GM20000 (cell line): ENCODE measurements around the gene SOS1.

ENCODE experiments used
- DNase-seq: peaks from one replicate; pipeline ENCODE4 v3.0.0; 2012; ENCODE audit warnings: low spot score
- CTCF ChIP-seq: IDR thresholded peaks from 2 replicates; pipeline ENCODE4 v1.5.1; 2012; ENCODE audit warnings: mild to moderate bottlenecking, control low read depth; ENCODE audit errors: extremely low read depth, missing control alignments

The SOS1 gene

DNA sequence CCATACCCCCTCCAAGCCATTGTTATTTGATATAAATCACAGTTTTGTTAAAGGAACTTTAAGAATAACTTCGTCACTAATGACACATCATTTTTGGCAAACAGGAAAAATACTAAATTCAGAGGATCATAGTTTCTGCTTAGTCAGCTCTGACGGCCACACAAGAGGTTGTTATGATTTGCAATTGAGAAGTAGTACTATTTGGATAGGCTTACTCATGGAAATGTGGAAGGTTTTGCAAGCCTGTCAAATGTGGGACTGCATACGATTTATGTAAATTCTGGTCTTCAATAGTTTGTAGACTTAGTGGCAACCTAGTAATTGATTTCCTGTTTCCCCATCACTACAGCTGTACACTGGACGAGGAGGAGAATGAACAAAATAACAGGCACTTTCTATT lies 123.1 kb downstream of the SOS1 start:
- no peak for TF ChIP-seq CTCF
- DNase-seq = no peak

GRCh38 chr2:38991899-38992298 lies 129.0 kb downstream of the SOS1 start:
- no peak for TF ChIP-seq CTCF
- DNase-seq = no peak

GRCh38 chr2:38988716-38989115 lies 132.1 kb downstream of the SOS1 start:
- DNase-seq = no peak
- no peak for TF ChIP-seq CTCF

DNA sequence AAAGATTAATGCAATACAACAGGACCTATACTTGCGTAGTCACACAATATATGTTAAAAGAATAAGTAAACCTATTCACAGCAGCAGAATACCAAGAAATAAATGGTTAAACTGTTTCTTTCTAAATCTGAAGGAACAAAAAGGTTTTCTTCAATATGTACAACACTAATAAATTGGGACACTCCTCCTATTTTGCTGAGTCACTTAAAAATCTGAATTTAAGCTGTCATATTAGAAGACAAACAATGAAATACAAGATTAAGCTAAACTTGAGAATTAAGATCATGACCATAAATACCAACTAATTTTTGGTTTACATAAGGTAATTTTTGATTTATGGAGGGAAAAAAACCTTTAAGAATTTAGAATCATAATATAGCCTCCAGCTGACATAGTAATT lies 138.4 kb downstream of the SOS1 start:
- no peak for TF ChIP-seq CTCF
- no peak for DNase-seq

DNA sequence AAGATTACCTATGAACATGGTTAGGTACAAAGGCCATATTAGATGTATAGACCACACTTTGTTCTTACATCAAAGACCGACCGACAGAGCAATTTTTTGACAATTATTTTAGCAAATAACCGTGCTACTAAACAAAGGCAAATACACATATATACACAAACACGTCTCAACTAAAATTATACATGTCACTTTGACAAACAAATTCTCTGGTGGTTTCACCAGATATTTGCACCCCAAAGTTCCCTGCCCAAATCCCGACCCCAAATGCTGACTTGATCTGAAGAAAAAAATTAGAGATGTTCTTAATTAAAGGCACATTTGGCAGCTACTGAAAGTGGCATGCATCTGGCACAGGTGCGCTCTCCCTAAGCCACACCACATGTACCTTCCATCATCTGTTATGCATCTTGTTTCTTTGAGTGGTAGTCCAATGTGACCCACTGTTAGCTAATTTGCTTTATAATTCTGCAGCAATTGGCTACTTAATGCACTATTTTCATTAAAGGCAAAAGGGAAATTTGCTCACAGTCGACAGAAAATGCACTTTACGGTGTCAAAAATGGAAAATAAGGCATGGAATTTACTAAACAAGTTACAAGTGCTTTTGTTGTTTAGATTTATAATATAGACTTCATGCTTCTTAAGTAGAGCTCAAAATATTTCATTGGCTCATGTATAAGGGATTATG lies 139.0 kb downstream of the SOS1 start:
- no peak for TF ChIP-seq CTCF
- no peak for DNase-seq

DNA sequence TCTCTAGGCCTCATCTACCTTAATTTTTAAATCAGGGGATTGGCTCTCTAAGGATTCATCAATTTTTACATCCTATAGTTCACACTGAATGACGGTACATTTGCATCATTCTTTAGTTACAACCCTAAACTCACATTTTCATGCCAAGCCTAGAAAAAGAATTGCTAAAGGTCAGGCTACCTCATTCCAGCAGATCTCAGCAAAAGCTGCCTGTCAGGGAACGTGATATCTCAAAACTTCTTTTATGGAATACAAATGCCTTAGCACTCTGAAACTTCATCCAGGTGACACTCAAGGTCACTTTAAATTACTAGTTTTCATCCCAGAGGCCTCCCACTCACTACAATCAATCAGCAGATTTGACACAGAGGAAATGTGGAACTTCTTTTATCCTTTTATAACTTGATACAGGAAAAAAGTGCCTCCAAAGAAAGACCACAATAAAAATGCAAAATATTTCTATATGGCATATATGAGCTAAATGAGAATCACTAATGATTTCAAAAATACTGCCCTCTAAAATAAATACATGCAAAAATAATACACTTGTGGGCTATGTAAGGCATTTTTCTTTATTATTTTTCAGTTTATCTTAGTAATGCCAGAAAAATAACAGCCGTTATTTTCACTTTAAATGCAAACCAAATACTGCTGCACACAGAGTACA lies 139.7 kb downstream of the SOS1 start:
- TF ChIP-seq CTCF = no peak
- no peak for DNase-seq

GRCh38 chr2:38978908-38979307 lies 141.9 kb downstream of the SOS1 start:
- no peak for TF ChIP-seq CTCF

More at GRCh38 chr2:38978908-38979307, 141.9 kb downstream of the SOS1 start:
- DNase-seq = no peak
